OCI-LY7 (cell line): ENCODE measurements around the gene KLC1.

Experiments
- CTCF ChIP-seq: fragments of 200-600 bp; sonication (generic); conservative IDR thresholded peaks from 2 replicates; pipeline ENCODE4 v1.5.1; 2014; ENCODE audit warnings: mild to moderate bottlenecking, antibody characterized with exemption, low read length, moderate library complexity, mixed read lengths
- EZH2phosphoT487 ChIP-seq: fragments of 200-600 bp; sonication (generic); IDR thresholded peaks from 2 replicates; pipeline ENCODE4 v1.6.1; 2018; ENCODE audit warnings: low read depth, borderline replicate concordance, mild to moderate bottlenecking, mixed run types, antibody characterized with exemption, low read length, moderate library complexity, mixed read lengths

- TF ChIP-seq CTCF (no peak), EZH2phosphoT487 (no peak)
Observed at GRCh38 chr14:103712633-103713247, 83.7 kb downstream of the KLC1 start.
